Thymus (tissue), 11 donors: ENCODE data around the gene SLC13A3. TPM values are rescaled to one million over a fixed set of nuclear protein-coding genes. Genes with fewer than 3 reads are reported as not detected.

Source experiments
- DNase-seq, 9 donors: peaks; one replicate each; pipeline ENCODE4 v3.0.0-alpha.2; 2013; ENCODE audit warnings: low spot score in 9 of 9, low read depth in 6 of 9, missing footprints in 1 of 9
- H3K27ac ChIP-seq, 2 donors: one replicate each; pipeline ENCODE4 v1.5.1; 2013; ENCODE audit warnings: control low read depth in 1 of 2, low read depth in 1 of 2, low read length in 1 of 2, mild to moderate bottlenecking in 1 of 2, moderate library complexity in 1 of 2
- H3K27me3 ChIP-seq, 2 donors: one replicate each; pipeline ENCODE4 v1.5.1; 2013; ENCODE audit warnings: low read length in 1 of 2; ENCODE audit not compliant: control insufficient read depth in 2 of 2, insufficient read depth in 1 of 2
- H3K36me3 ChIP-seq, 2 donors: one replicate each; pipeline ENCODE4 v1.5.1; 2013; ENCODE audit warnings: low read length in 1 of 2, mild to moderate bottlenecking in 1 of 2, moderate library complexity in 1 of 2; ENCODE audit not compliant: control insufficient read depth in 2 of 2, insufficient read depth in 2 of 2
- H3K4me1 ChIP-seq, 2 donors: one replicate each; pipeline ENCODE4 v1.5.1; 2013; ENCODE audit warnings: low read length in 2 of 2; ENCODE audit not compliant: control insufficient read depth in 2 of 2, insufficient read depth in 2 of 2
- H3K4me3 ChIP-seq, 2 donors: one replicate each; pipeline ENCODE4 v1.5.1; 2013; ENCODE audit warnings: low read length in 2 of 2, control low read depth in 1 of 2, mild to moderate bottlenecking in 1 of 2
- H3K9me3 ChIP-seq, 2 donors: one replicate each; pipeline ENCODE4 v1.5.1; 2013; ENCODE audit warnings: low read length in 1 of 2, mild to moderate bottlenecking in 1 of 2; ENCODE audit not compliant: control insufficient read depth in 2 of 2, insufficient read depth in 1 of 2
- WGBS: extraction: QIAGEN DNeasy Blood & Tissue Kit; methylation state at CpG from one replicate; pipeline ENCODE4 v1.1.7; 2013; 5-methylcytosine and 5-hydroxymethylcytosine counted together
- polyA plus RNA-seq: library from polyadenylated mRNA; stranded (reverse); fragments of 200-250 nt; gene quantifications from one replicate; pipeline ENCODE4 v1.2.3, GENCODE V29; 2013
- total RNA-seq: library from RNA; stranded (reverse); fragments of 120-200 nt; gene quantifications from one replicate; pipeline ENCODE4 v1.2.4, GENCODE V29; 2013
- donor health status: healthy.

The SLC13A3 gene
- total and polyA plus RNA-seq, 2 donors = 1.4 to 1.9 TPM

DNA sequence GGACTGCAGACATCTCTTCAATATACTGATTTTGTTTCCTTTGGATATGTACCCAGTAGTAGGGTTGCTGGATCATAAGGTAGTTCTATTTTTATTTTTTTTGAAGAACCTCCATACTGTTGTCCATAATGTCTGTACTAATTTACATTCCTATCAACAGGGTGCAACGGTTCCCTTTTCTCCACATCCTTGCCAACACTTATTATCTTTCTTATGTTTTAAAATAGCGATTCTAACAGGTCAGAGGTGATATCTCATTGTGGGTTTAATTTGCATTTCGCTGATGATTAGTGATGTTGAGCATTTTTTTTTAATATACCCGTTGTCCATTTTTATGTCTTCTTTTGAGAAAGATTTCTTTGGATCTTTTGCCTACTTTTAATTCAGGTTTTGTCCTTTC, 39.9 kb upstream of the SLC13A3 start:
- Histone ChIP-seq H3K36me3 (peaks cover 0 to 7% of the 10 kb centered on the region in 2 donors), H3K27ac (no peak overlapping the region), H3K4me1 (peaks cover 16 to 25% of the 10 kb centered on the region in 2 donors), H3K4me3 (no peak overlapping the region), H3K27me3 (no peaks in the 10 kb centered on the region), H3K9me3 (no peaks in the 10 kb centered on the region)
- DNase-seq = no peak
- WGBS = 94% methylated on average over 4 of the region's 4 CpGs

DNA sequence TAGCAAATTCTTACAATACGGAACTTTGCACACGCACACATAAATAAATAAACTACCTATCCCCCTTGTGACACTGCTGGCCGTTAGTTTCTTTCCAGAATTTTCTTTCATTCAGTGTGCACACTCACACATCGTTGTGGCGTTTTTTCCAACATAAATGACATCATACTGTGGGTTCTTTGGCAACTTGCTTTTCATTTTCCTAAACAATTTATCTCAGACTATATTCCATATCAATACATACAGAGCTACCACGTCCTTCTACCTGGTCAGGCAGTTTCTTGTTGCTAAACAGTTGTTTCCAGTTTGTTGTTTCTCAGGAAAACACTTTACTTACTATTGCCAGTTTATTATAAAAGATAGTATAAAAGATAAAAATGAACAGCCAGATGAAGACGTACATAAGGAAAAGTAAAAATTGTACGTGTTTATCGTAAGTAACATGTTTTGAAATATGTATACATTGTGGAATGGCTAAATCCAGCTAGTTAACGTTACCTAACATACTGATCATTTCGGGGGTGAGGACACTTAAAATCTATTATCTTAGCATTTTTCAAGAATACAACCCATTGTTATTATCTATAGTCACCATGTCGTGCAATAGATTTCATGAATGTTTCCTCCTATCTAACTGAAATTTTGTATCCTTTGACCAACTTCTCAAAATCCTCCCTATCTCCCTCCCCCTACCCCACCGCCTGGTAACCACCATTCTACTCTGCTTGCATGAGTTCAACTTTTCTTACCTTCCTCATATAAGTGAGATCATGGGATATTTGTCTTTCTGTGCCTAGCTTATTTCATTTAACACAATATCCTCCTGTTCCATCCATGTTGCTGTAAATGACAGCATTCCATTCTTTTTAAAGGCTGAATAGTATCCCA, 39.2 kb upstream of the SLC13A3 start:
- no peak for DNase-seq
- Histone ChIP-seq H3K9me3 (no peaks in the 10 kb centered on the region), H3K27me3 (no peaks in the 10 kb centered on the region), H3K4me1 (peaks cover 18 to 28% of the 10 kb centered on the region in 2 donors), H3K36me3 (peaks cover 0 to 12% of the 10 kb centered on the region in 2 donors), H3K27ac (no peak overlapping the region), H3K4me3 (peak overlapping the region in 1 of 2 donors; percentile 68)
- 76% methylated on average over 13 of the region's 13 CpGs for WGBS

- Histone ChIP-seq H3K4me3 (peak overlapping the region; percentile 68 to 83), H3K9me3 (no peaks in the 10 kb centered on the region), H3K27me3 (no peaks in the 10 kb centered on the region), H3K4me1 (peaks cover 18 to 29% of the 10 kb centered on the region in 2 donors), H3K36me3 (peaks cover 0 to 19% of the 10 kb centered on the region in 2 donors), H3K27ac (peak overlapping the region; percentile 73 to 81)
- under 1% methylated on average over 12 of the region's 12 CpGs for WGBS
- no peak for DNase-seq
Measured at GRCh38 chr20:46689754-46690085, 38.5 kb upstream of the SLC13A3 start.

DNA sequence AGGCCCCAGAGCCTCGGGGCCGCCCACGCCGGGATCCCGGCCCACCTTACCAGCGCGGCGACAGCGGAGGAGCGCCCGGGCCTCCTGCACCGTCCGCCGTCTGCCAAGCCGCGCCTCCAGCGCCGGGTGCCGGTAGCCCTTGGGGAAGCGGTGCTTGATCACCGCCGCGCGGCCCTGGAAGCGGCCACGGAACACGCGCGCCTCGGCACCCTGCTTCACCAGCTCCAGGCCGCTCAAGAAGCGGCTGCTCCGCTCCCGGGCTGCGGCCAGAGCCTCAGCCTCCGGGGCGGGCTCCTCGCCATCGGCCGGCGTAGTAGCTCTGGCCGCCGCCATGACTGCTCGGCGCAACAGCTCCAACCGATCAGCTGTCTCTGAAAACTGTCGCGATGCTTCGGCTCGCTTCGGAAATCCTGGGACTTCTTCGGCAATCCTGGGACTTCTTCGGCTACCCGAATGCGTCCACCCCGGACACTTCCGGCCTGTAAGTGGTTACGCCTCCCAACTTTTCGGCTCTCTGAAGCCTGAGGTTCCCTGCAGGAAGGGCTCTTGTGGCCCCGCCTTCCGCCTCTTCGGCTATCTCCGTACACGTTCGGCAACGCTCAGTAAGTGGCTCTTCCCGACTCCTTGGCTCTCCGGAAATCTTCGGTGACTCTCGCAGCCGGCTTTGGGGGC, 38.0 kb upstream of the SLC13A3 start, which contains the start of gene TP53RK:
TP53RK (minus strand) TSS at position 363 of the 672 bp plus-strand sequence; CDS start at position 333, 30 bp downstream.
- H3K4me1 ChIP-seq = peaks cover 18 to 29% of the 10 kb centered on the region in 2 donors
- H3K27me3 ChIP-seq = no peaks in the 10 kb centered on the region
- H3K4me3 ChIP-seq = peak within 1 kb of the TSS; percentile 68 to 83
- under 1% methylated on average over 71 of the region's 71 CpGs for WGBS
- H3K36me3 ChIP-seq = peaks cover 0 to 22% of the 10 kb centered on the region in 2 donors
- H3K27ac ChIP-seq = peak within 1 kb of the TSS; percentile 73 to 81
- no peaks in the 10 kb centered on the region for H3K9me3 ChIP-seq
- DNase-seq = peak; percentile 97 to 100 (median 98)

- no peaks in the 10 kb centered on the region for H3K27me3 ChIP-seq
- WGBS = 28% methylated on average over 20 of the region's 20 CpGs
- no peaks in the 10 kb centered on the region for H3K9me3 ChIP-seq
- H3K4me3 ChIP-seq = peak overlapping the region; percentile 68 to 83
- H3K27ac ChIP-seq = peak overlapping the region; percentile 73 to 81
- peaks cover 18 to 32% of the 10 kb centered on the region in 2 donors for H3K4me1 ChIP-seq
- peaks cover 0 to 22% of the 10 kb centered on the region in 2 donors for H3K36me3 ChIP-seq
- no peak for DNase-seq
Measured at GRCh38 chr20:46688151-46689081, 37.2 kb upstream of the SLC13A3 start.

GRCh38 chr20:46683939-46684750, 32.9 kb upstream of the SLC13A3 start:
- Histone ChIP-seq H3K4me1 (peaks cover 18 to 27% of the 10 kb centered on the region in 2 donors), H3K36me3 (peaks cover 2 to 22% of the 10 kb centered on the region in 2 donors), H3K9me3 (no peaks in the 10 kb centered on the region), H3K27ac (peak overlapping the region in 1 of 2 donors; percentile 57), H3K27me3 (no peaks in the 10 kb centered on the region), H3K4me3 (no peak overlapping the region)
- 91% methylated on average over 23 of the region's 23 CpGs for WGBS
- peak in 1 of 9 donors; percentile 21 for DNase-seq

- WGBS = 93% methylated on average over 8 of the region's 8 CpGs
- no peak overlapping the region for H3K27ac ChIP-seq
- no peak overlapping the region for H3K4me3 ChIP-seq
- peaks cover 2 to 22% of the 10 kb centered on the region in 2 donors for H3K36me3 ChIP-seq
- no peaks in the 10 kb centered on the region for H3K9me3 ChIP-seq
- no peaks in the 10 kb centered on the region for H3K27me3 ChIP-seq
- DNase-seq = no peak
- peaks cover 18 to 25% of the 10 kb centered on the region in 2 donors for H3K4me1 ChIP-seq
Measured at GRCh38 chr20:46683668-46683938, 32.3 kb upstream of the SLC13A3 start.

- Histone ChIP-seq H3K27ac (no peak overlapping the region), H3K4me1 (peaks cover 14 to 21% of the 10 kb centered on the region in 2 donors), H3K27me3 (no peaks in the 10 kb centered on the region), H3K9me3 (no peaks in the 10 kb centered on the region), H3K4me3 (no peak overlapping the region), H3K36me3 (peaks cover 2 to 22% of the 10 kb centered on the region in 2 donors)
- 76% methylated on average over 12 of the region's 12 CpGs for WGBS
- no peak for DNase-seq
Measured at GRCh38 chr20:46683011-46683667, 31.9 kb upstream of the SLC13A3 start.
